Measurements from ENCODE around the gene TWIST2.

The TWIST2 gene

GRCh38 chr2:238939521-238940403 lies 91.9 kb downstream of the TWIST2 start:
- DNase-seq (ENCODE audit: low read depth in 2 of 2): no peak

GRCh38 chr2:238940806-238941205 lies 92.9 kb downstream of the TWIST2 start:
- DNase-seq (ENCODE audit: low read depth in 2 of 2): no peak

DNA sequence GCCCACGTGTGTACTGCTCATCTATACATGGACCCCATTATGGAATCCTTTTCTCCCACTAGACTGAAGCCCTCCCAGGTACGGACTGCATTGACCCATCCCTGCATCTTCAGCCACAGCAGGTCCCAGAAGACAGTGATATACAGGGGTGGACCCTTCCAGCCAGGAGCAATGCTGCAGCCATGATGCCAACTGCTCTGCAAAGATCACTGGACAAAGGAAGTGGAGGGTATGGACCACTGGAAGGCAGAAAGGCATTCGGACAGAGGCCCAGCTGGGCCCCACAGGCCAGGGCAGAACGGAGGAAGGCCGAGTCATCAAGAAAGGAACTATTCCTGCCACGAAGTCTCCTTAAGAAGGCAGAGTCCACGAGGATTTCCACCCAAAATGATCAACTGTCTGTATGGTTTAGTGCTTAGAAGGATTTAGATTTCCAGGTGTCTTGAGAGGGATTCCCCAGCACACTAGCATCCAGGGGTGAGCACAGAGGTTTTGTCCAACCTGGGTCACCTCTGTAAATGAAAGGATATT lies 93.4 kb downstream of the TWIST2 start:
- DNase-seq (ENCODE audit: low read depth in 2 of 2): no peak

DNA sequence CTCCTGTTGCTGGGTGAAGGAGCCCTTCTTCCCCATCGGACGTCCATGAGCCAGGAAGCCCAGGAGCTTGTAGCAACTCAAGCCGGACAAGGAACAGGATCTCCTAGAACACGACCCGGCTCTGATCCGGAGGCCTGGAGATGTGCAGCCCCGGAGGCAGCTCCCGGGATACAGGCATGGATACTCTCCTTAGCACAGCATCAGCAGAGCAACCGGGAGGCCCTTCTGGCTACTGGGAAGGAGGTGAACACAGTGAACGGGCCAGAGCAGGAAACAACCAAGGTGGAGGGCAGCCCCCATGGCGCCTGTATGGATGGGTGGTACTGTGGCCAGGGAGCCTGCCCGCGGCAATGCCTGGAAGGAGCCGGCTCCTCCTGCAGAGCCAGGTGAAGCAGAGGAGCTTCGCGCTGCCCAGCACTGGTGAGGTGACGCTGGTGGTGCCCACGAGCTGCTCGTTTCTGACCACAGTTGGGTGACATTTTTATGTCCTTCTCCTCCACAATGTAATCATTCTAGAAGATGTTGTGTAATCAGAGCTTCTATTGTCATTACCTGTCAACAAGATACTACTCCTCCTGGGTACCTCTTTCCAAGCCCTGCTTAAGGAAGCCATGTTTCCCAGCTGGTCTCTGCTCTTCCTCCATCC lies 94.3 kb downstream of the TWIST2 start:
- DNase-seq (ENCODE audit: low read depth in 2 of 2): no peak

DNA sequence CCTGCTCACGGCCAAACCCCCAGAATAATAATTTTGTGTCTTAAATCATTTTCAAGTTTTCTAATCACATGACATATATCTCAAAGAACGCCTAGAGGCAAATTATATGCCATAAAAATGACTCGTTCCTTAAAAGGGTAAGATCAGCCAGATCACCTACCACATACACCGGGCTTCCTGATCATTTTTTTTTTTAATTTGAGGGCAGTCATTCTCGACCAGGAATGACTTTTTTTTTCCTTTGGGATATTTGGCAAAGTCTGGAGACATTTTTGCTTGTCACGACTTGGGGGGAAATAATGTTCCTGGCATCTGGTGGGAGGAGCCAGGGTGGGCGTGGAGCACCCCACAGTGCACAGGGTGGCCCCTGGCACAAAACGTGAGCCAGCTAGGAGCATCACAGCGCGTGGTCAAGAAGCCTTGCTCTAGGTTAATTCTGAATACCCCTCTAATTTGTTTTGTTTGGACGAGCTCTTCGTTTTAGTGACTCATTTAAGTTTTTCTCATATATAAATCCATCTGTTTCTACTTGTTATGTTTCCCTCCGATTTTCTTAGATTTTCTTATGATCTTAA lies 94.9 kb downstream of the TWIST2 start:
- no peak for DNase-seq (ENCODE audit: low read depth in 2 of 2)

DNA sequence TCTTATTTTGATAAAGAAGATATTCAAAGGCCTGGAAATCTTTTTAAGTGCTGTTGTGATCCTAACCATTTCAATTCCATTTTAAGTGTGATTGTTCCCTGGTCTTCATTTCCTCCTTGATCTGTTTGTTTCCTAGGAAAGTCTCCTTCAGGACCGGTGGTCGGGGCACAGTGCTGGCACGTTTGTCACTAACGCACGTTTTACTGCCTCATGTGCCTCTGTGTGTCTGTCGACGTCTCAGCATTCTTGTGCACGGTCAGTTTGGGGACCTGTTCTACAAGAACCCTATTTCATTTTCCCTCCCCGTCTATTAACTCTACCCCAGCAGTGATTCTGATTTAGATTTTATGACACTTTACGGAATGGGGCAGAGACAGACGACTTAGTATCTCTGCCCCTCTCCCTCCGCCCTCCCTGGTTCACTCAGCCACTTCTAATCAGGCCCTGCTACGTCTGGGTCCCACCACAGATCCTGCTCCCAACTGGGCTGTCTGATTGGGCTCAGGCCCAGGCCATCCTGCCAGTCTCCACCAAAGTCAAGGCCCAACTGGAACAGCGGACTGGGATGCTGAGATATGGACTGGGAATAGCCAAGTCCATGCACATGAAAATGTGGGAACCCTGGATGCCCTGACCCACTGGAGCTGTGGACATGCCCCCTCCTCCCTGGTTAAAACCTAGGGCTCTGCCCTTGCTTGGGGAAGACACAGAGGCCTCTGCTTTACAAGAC lies 95.6 kb downstream of the TWIST2 start:
- DNase-seq (ENCODE audit: low read depth in 2 of 2): no peak

DNA sequence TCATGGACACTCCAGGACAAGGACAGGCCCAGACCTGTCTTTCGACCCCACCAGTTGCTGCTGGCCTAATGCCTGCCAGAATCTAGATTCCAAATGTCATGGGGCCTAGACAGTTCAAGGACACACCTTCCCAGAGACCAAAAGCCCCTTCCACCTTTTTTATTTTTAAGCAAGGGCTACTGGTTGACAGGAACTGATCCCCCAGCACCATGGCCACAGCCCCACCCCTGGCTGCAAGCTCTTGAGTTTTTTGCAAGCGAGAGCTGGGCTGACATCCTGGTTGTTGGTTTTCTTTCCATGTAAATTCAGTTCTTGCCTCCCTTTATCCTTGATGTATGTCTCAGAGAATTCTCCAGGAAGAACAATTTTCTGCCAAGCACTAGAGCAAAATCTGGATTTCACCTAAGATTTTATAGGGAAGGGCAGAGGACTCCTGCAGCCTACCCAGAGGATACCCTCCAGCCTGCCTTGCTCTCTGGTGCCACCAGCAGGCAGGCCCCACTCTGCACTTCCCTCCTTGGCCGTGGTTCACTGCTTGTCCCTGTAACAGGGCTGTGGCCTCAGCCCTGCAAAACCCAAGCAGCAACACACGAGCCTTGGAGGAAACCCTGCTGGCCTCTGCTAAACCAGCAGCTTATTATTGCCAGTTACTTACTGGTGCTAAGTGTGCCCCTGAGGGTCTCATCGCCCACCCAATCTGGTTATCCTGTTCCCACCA lies 97.7 kb downstream of the TWIST2 start:
- no peak for DNase-seq (ENCODE audit: low read depth in 2 of 2)

GRCh38 chr2:238946318-238947242 lies 98.7 kb downstream of the TWIST2 start:
- DNase-seq (ENCODE audit: low read depth in 2 of 2): no peak

- no peak for DNase-seq (ENCODE audit: low read depth in 2 of 2)
These were observed 99.4 kb downstream of the TWIST2 start for GRCh38 chr2:238947243-238947760.

DNA sequence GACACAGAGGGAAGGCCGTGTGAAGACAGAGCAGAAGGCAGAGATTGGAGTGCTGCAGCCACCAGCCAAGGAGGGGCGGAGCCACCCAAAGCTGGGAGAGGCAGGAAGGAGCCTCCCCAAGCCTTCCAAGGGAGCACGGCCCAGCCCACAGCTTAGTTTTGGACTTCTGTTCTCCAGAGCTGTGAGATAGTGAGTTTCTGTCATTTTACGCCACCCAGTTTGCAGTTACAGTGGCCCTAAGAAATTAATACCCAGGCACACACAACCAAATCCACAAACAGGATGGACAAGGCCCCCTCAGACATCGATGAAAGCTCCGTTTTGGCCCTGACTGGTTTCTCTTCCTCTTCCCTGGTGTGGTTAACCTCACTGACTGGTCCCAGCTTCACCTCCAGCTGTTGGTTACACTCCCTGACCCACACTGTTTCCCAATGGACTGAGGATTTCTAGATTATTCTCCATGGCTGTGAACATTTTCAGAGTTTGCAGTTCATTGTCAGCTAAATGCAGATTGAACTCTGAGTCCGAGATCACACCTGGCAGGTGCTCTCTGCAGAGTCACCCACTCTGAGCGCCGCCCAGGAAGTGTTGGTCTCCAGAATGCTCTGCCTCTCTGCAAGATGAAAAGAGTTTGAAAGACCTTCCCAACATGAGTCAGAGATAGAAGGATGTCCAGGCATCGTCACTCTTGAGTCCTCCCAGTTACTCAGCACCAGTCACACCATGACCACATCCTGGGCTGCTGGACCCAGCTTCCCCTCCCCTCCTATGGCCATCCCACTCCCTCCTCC lies 100.2 kb downstream of the TWIST2 start:
- DNase-seq (ENCODE audit: low read depth in 2 of 2): no peak

- DNase-seq (ENCODE audit: low read depth in 2 of 2): no peak
These were observed 101.1 kb downstream of the TWIST2 start for GRCh38 chr2:238948765-238949641.

- no peak for DNase-seq (ENCODE audit: low read depth in 2 of 2)
These were observed 101.9 kb downstream of the TWIST2 start for GRCh38 chr2:238949710-238950345.

DNA sequence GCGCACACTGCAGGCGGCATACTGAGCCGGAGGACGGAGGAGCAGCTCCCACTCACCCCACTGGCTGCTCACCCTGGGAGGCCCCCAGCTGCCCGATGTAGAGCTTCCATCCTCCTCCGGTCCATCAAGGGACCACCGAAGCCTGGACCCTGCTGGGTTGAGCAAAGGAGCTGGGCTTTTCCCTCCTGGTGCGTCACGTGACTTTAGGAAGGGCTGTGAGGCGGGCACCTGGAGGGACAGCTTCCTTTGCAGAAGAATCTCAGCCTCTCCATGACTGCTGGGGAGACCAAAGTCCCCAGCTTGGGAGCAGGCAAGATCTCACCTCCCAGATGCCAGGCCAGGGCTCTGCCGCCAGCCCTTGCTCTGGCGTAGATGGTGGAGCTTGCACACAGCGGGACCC lies 102.7 kb downstream of the TWIST2 start:
- DNase-seq (ENCODE audit: low read depth in 2 of 2): no peak

DNA sequence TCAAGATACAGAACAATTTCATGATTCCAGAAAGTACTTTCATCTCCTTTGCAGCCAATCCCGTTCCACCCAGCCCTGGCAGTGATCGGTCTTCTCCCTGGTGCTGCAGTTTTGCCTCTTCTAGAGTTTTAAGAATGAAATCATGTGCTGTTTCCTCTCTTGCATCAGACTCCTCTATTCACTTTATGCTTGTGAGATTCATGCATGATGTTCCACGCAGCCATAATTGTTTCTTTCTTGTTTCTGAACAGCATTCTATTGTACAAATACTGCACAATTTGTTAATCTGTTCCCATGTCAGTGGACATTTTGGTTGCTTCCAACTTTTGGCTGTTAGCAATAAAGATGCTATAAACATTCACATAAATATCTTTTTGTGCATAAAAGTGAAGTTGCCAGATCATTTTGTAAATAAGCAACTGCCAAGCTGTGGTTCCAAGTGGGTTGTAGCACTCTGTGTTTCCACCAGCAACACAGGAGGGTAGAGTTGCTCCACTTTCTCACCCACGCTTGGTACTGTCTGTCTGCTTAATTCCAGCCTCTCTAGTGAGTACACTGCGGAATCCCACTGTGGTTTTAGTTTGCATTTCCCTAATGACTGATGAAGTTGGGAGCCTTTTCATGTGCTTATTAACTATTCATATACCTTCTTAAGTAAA lies 104.5 kb downstream of the TWIST2 start:
- DNase-seq (ENCODE audit: low read depth in 2 of 2): no peak

GRCh38 chr2:238954841-238955591 lies 107.1 kb downstream of the TWIST2 start:
- no peak for DNase-seq (ENCODE audit: low read depth in 2 of 2)

Measured in activated CD8-positive, alpha-beta memory T cell treated with anti-CD3 and anti-CD28 coated beads for 4 hours (primary cell).